Measurements from ENCODE around the gene IL17RE. TPM values are rescaled to one million over a fixed set of nuclear protein-coding genes. Genes with fewer than 3 reads are reported as not detected.
"Not testable (repeated sequence)": the region's sequence is repeated elsewhere in the genome, so short reads cannot be mapped to it uniquely, and the experiment has no call there.

The IL17RE gene
- total and polyA plus RNA-seq, 8 donors: 6.4 to 15.6 (median 9.6) TPM

DNA sequence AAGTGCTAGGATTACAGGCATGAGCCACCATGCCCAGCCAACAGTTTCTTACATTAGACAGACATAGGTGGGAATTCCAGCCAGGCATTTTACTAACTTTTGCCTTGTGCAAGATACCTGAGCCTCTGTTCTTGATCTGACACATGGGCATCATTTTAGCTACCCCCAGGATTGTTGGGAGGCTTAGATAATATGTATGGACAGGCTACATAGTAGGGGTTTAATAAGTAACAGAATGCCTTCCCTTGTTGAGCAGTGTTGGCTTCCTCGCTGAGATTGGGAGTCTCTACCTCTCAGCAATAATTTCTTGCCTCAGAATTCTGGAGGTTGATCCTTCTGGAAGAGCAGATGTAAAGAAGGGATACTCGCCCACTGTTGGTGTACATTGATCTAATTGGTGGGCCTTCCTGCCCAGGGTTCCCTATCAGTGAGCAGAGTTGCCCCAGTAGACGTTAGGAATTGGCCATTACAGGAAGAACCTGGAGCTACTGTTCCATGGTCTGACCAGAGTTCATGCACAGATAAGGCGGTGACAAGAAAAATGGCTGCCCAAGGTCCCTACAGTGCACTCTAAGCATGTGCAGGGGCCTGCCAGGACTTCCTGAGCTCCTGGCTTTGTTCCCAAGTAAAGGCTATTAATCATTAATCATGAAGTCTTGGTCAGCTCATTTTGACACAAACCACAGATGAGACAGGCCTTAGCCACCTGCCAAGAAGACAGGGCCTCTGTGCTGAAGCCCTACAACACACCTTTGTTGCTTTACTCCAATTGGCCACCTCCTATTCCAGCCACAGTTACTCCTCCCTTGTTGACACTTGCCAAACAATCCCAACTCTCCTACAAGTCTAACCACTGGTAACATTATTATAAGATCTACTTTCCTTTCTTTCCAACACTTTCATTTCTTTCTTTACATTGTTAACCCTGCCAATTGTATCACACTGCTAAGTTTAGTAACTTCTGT lies 5.0 kb upstream of the IL17RE start:
- FAIRE-seq (no peak), DNase-seq (peak in 5 of 6 donors; percentile 75 to 89 (median 80)), ATAC-seq (peak; percentile 87 to 90 (median 89))
- Histone ChIP-seq H3K9me3 (no peaks in the 10 kb centered on the region), H3K4me3 (no peak overlapping the region), H3K36me3 (peaks cover 0 to 5% (median 0%) of the 10 kb centered on the region in 3 donors), H3K27me3 (no peaks in the 10 kb centered on the region), H3K4me1 (peaks cover 27 to 32% (median 31%) of the 10 kb centered on the region in 3 donors), H3K27ac (peak overlapping the region; percentile 56 to 89 (median 74))
- WGBS, 2 donors: 19 to 23% methylated on average over 4 of the region's 4 CpGs
- no peak for TF ChIP-seq CTCF (IDR thresholded peaks at IDR 0.05)
- intact Hi-C loops (cut with DNase I): no loop called here

DNA sequence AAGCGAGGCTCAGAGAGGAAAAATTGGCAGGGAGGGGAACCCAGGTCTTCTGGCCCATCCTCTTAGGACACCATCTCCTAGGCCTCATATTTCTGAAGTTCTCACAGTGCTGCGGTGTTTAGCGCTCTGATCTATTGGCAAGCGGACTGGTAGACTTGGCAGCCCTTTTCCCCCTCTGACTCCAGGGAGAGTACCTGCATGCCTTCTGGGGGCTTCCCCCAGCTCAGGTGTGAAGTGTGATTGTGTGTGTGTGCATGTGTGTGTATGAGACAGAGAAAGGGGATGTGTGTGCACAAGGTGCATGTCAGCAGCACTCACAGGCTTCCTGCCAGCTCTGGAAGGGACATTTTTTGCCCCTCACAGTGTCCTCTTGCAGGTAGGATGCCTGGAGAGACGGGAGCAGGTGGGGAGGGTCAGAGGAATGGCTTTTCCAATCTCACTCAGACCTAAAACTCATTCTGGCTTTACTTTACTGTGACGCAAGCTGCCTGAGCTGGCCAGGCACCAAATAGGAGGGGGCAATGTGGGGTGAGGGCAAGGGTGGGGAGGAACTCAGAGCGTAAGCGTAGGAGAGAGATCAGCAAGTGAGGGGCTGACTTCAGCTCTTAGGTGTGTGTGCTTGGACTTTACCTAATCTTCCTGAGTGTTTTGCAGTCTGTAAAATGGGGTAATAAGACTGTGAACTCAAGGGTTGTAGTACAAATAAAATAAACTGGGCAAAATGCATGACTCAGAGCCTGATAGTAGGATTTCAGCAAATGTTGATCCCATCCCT lies 4.0 kb upstream of the IL17RE start:
- ATAC-seq (peak; percentile 7 to 15 (median 9)), FAIRE-seq (no peak), DNase-seq (peak in 2 of 6 donors; percentile 51 to 57)
- WGBS, 2 donors: 15 to 20% methylated on average over 8 of the region's 8 CpGs
- H3K27me3 ChIP-seq: no peaks in the 10 kb centered on the region
- no peaks in the 10 kb centered on the region for H3K9me3 ChIP-seq
- peak overlapping the region; percentile 49 to 89 (median 70) for H3K27ac ChIP-seq
- intact Hi-C loops (cut with DNase I): no loop called here
- peaks cover 29 to 35% (median 35%) of the 10 kb centered on the region in 3 donors for H3K4me1 ChIP-seq
- no peaks in the 10 kb centered on the region for H3K36me3 ChIP-seq
- TF ChIP-seq CTCF (IDR thresholded peaks at IDR 0.05): no peak
- H3K4me3 ChIP-seq: no peak overlapping the region

DNA sequence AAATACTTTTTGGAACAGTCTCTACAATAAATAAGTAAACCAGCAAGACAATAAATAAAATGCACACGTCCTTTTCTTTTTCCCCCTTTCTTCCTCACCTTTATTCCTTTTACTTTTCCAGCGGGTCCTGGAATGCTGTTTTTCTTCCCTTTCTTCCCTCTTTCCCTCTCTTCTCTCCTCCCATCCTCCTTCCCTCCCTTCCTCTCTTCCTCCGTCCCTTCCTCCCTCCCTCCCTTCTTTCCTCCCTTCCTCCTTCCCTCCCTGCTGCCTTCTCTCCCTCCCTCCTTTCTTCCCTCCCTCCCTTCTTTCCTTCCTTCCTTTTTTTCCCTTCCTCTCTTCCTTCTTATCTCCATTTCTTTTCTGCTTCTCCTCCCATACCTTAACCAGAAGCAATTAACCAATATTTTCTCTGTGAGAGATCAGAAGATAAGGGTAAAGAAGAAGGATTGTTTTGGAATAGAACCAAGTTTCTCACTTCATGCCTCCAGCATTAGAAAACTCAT lies 3.3 kb upstream of the IL17RE start:
- no peak for FAIRE-seq
- H3K27ac ChIP-seq: peak overlapping the region in 3 of 4 donors; percentile 49 to 89 (median 85)
- ATAC-seq: no peak
- no peak for DNase-seq
- H3K27me3 ChIP-seq: no peaks in the 10 kb centered on the region
- H3K9me3 ChIP-seq: no peaks in the 10 kb centered on the region
- intact Hi-C loops (cut with DNase I): no loop called here
- WGBS, 2 donors: 48 to 55% methylated on average over 3 of the region's 3 CpGs
- TF ChIP-seq CTCF (IDR thresholded peaks at IDR 0.05): no peak
- no peaks in the 10 kb centered on the region for H3K36me3 ChIP-seq
- H3K4me1 ChIP-seq: peaks cover 34 to 38% (median 35%) of the 10 kb centered on the region in 3 donors
- H3K4me3 ChIP-seq: no peak overlapping the region

- FAIRE-seq; H3K4me3 ChIP-seq; H3K27ac ChIP-seq; intact Hi-C loops (cut with DNase I); H3K9me3 ChIP-seq; H3K27me3 ChIP-seq; ATAC-seq; H3K36me3 ChIP-seq; DNase-seq: not testable (repeated sequence)
- peaks cover 34 to 38% (median 35%) of the 10 kb centered on the region in 3 donors for H3K4me1 ChIP-seq
- 48 to 51% methylated on average over 6 of the region's 6 CpGs for WGBS, 2 donors
Observed at GRCh38 chr3:9900965-9901415, 1.7 kb upstream of the IL17RE start.

- TF ChIP-seq CTCF (IDR thresholded peaks at IDR 0.05): no peak
- Histone ChIP-seq H3K36me3 (no peaks in the 10 kb centered on the region), H3K4me3 (no peak overlapping the region), H3K9me3 (no peaks in the 10 kb centered on the region), H3K27ac (peak overlapping the region in 2 of 4 donors; percentile 66 to 73), H3K4me1 (peaks cover 34 to 36% (median 34%) of the 10 kb centered on the region in 3 donors), H3K27me3 (no peaks in the 10 kb centered on the region)
- DNase-seq: no peak
- ATAC-seq: no peak
- WGBS, 2 donors: 72 to 81% methylated on average over 5 of the region's 5 CpGs
- FAIRE-seq: no peak
- intact Hi-C loops (cut with DNase I): no loop called here
Observed at GRCh38 chr3:9901967-9902366, 681 bp upstream of the IL17RE start.
